ENCODE data around the gene SNRNP40.
A peak's percentile ranks its signal among the peaks of the same experiment; 100 is the strongest.

Gene SNRNP40

DNA sequence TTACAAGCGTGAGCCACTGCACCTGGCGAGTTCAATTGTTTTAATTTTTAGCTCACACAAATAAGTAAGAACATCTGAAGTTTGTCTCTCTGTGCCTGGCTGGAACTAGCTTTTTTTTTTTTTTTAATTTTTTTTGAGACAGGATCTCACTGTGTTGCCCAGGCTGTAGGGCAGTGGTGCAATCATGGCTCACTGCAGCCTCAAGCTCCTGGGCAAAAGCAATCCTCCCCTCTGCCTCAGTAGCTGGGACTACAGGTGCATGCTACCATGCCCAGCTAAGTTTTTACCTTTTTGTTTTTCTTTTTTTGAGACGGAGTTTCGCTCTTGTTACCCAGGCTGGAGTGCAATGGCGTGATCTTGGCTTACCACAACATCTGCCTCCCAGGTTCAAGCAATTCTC, 64.8 kb downstream of the SNRNP40 start:
- no peak for DNase-seq (ENCODE audit: low spot score)

DNA sequence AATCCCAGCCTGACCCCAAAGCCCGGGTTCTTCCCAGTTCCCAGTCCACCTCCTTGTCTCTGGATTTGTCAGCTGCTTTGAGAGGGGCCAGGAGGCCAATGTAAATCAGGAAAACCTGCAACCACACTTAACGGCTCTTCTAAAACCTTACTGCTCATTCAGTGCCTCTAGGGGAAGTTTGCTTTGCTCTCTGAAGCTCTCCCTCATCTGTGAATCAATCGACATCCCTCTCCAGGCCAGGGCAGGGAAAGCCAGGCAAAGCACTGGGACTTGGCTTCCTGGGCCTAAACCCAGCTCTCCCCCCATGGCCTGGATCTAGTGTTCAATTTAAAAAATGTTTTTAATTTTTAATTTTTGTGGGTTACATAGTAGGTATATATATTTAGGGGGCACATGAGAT, 66.2 kb downstream of the SNRNP40 start:
- DNase-seq (ENCODE audit: low spot score): no peak

DNA sequence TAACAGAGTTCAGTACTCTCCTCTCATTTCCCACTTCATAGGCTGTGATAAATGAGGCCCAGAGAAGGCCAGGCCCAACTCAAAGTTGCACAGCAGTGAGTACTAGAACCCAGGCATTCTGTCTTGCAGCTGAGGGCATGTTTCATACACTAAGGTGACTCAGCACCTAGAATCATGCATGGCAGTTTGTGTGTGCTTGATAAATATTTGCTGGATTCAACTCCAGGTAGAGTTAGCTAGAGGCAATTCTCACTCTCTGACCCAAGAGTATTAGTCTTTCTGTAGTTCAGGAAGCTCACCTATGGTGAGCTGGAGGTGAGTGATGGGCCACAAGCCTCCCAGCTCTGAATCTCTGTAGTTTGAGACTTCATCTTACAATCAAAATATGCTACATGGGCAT, 67.6 kb downstream of the SNRNP40 start:
- DNase-seq (ENCODE audit: low spot score): no peak

DNA sequence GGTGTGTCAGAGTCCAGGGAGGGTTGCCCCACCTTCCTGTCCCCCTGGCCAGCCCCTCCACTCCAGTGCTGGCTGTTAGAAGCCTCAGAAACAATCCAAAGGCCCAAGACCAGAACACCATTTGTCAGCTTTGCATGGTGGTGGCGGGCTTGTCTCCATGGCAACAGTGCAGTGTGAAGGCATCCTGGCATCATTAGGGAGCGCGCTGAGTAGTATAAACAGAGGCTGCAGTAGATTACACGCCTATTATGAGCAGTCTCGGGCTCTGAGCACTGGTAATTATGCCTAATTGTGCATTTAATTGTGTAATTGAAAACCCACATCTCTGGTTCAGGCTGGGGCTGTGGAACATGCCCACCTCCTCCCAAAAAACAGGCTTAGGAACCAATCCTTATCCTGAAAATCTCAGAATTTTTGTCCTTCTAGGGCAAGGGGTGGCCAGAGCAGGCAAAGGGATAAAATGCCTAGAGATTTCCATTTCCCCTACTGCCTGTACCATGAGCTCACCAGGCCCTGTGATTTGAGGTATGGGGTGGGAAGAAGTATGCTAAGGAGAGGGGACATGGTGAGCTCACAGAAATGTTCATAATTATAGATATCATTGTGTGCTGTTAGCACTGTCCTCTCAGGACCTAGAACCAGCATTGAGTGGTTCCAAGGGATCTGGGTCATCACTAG, 68.6 kb downstream of the SNRNP40 start:
- no peak for DNase-seq (ENCODE audit: low spot score)

DNA sequence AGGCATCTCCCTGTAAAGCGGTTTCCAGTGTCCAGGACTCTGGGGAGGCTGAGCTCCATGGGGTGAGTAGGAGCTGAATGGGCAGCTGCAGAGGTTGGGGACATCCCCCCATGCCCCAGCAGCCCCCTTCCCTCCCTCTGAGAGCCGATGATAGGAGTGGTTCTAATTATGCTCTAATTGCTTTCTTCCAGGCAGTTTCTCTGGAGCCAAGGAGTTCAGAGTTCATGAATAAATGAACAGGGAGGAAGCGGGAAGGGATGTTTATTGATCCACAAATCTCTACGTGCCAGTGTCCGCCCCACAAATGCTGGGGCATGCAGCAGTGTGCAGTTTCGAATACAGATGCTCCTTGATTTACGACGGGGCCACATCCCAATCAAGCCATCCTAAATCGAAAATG, 72.5 kb downstream of the SNRNP40 start:
- DNase-seq (ENCODE audit: low spot score): no peak

DNA sequence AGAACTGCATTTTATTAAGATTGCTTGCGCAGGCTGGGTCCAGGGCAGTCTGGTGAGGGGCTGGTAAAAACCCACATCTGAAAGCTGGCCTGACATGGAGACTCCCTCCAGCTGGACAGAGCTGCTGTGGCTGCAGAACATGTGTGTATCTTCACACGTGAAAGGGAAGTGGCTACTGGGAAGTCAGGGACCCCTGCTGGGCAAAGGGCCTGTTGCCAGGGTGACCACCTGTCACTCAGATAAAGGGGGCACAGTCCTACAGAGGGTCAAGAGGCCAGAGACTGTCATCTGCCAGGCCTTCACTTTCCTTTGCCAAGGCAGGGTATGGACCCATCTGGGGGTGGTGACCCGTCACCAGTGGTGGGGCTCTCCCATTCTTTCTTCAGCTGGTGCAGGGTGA, 74.4 kb downstream of the SNRNP40 start:
- no peak for DNase-seq (ENCODE audit: low spot score)

DNA sequence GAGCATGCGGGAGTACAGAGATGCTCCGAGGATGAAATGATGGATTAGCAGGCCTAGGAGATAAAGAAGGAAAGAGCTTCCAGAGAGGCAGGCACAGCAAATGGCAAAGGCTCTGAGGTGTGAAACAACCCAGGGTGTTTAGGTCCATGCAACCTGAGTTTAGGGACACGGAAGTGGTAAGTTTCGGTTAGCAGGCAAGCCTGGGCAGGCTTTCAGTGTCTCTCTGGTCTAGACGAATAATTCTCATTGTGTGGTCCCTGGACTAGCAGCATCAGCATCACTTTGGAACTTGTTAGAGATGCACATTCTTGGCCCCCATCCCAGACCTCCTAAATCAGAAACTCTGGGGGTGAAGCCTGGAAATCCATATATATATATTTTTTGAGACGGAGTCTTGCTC, 75.5 kb downstream of the SNRNP40 start:
- DNase-seq (ENCODE audit: low spot score): no peak

DNA sequence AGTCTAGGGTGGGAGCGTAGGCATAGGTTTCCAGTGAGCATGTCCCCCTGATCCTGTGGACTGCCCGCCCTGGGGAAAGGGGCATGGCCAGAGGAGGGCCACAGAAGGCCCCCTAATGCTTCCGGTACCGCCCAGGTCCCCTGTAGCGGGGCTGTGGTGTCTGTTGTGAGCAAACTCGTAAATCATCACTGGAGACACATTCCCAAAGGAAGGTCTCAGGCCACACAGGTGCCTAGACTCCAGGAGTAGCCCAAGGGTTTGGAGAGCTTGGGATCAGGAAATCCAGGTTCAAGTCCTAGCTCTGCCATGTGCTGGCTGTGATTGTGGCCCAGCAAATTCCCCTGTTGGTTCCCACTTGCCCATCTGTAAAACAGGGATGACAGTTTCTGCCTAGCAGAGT, 77.1 kb downstream of the SNRNP40 start:
- no peak for DNase-seq (ENCODE audit: low spot score)

DNA sequence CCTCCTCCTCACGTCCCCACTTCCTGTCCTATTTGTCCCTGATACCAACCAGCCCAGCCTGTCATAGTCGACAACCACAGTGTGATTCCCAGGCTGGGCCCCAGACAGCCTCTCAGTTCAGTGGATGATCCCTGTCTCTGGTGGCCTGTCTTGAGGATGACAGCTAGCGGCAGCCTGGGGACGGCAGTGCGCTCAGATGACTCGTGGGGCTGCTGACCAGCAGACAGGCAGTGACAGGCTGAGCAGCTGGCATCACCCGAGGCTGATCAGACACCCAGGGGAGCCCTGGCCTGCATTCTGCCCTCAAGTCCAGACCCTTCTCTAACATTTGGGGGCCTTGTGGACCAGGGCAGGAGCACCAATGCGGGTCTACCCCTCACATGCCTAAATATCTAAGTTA, 77.9 kb downstream of the SNRNP40 start:
- DNase-seq (ENCODE audit: low spot score): no peak

DNA sequence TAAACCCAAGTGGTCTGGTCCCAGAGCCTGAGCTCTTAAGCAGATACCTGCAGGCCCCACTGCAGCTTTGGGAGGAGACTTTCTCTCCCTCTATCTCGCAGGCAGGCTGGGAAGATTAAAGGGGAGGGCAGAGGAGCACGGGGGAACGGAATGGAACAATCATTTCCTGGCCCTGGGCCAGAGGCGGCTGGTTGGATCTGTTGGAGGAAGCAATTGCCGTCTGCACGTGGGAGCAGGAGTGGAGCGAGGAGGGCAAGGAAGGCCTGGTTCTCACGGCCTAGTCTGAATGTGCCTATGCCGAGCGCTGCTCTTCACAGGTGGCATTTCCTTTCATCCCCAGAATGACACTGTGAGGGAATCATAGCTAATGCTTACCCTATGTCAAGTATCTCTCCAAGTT, 80.6 kb downstream of the SNRNP40 start:
- DNase-seq (ENCODE audit: low spot score): peak; percentile 71

DNA sequence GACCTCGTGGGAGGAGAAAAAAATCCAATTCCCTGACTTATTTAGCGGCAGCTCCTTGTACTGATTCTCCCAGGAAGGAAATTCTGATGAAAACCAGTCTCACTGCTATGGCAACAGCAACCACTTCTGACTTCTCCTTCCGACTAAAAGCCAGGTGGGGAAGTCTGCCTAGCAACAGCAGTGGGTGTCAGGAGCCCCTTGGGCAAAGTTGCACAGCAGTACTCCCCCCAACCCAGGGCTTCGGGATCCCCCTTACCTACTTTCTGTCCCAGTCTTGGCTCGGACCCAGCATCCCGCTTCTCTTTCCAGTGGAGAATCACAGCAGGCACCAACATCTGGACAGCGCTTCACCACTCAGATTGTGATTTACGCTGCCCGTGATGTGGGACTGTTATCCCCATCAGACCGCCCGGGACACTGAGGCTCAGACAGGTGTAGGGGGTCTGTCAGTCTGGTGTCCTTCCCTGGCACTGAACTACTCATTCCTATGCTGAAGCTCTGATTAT, 81.5 kb downstream of the SNRNP40 start:
- no peak for DNase-seq (ENCODE audit: low spot score)

DNA sequence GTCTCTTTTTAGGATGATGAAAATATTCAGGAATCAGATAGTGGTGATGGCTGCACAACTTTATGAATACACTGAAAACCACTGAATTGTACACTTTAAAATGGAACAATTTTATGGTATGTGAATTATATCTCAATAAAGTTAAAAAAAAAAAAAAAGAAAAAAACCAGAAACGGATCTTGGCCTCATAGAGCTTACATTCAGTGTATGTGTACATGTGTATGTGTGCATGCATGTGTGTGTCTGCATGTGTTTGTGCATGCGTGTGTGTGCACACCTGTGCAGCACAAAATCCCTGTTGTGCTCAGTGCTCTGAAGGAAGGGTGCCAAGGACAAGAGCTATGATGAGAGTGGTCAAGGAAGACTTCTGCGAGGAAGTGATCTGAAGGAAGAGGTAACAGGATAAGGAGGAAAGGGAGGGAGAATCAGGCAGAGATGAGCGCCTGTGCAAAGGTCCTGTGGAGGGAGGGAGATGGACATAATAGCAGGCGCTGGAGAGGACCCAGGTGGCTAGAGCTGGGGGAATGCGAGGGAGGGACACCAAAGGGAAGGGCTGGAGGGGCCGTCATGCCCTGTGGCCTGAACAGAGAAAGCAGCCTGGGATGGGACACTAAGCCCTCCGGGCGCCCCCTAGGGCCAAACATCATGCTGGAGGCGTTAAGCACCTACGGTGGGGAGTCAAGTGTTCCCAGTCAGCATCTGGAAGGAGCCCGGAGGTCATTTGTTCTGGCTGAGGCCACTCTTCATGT, 82.1 kb downstream of the SNRNP40 start:
- DNase-seq (ENCODE audit: low spot score): no peak
